Body of pancreas (tissue), 4 donors: Measurements from ENCODE around the gene KCNC1. TPM values are rescaled to one million over a fixed set of nuclear protein-coding genes. Genes with fewer than 3 reads are reported as not detected.

Source experiments
- ATAC-seq: fragments of 150-250 bp; one replicate; pipeline ENCODE4 v1.9.1; 2016
- DNase-seq, 4 donors: peaks; one replicate each; pipeline ENCODE4 v3.0.0-alpha.2; 2019
- H3K27ac ChIP-seq, 4 donors: fragments of 200-600 bp; sonication (generic); 1 replicate in 3 of 4; 2 replicates in 1 of 4; pipeline versions ENCODE4 v1.5.1 to v1.6.1; 2016 to 2019; ENCODE audit warnings: mild to moderate bottlenecking in 1 of 4, mixed read lengths in 1 of 4, moderate library complexity in 1 of 4
- H3K27me3 ChIP-seq, 2 donors: fragments of 200-600 bp; sonication (generic); one replicate each; pipeline ENCODE4 v1.6.0; 2016; ENCODE audit warnings: mild to moderate bottlenecking in 1 of 2
- H3K36me3 ChIP-seq, 2 donors: fragments of 200-600 bp; sonication (generic); replicated peaks in 1 of 2; 2 replicates each; pipeline ENCODE4 v1.5.1; 2016; ENCODE audit warnings: low read depth in 2 of 2; ENCODE audit not compliant: insufficient read depth in 1 of 2
- H3K4me1 ChIP-seq: fragments of 200-600 bp; sonication (generic); one replicate; pipeline ENCODE4 v1.6.0; 2016
- H3K4me3 ChIP-seq, 2 donors: fragments of 200-600 bp; sonication (generic); 1 replicate in 1 of 2; 2 replicates in 1 of 2; pipeline ENCODE4 v1.5.1; 2016 to 2019
- H3K9me3 ChIP-seq, 3 donors: fragments of 200-600 bp; sonication (generic); 1 replicate in 2 of 3; 2 replicates in 1 of 3; pipeline ENCODE4 v1.5.1; 2016
- CTCF ChIP-seq, 7 experiments: fragments of 450-650 bp in 4 of 7; fragments of 200-600 bp in 3 of 7; sonication (generic) in 3 of 7; IDR thresholded peaks; one replicate each; pipeline ENCODE4 v1.5.1; 2016 to 2019; ENCODE audit warnings: antibody characterized with exemption in 7 of 7
- POLR2A ChIP-seq, 3 donors: fragments of 450-650 bp; IDR thresholded peaks; one replicate each; pipeline ENCODE4 v1.6.1; 2016; ENCODE audit warnings: antibody characterized with exemption in 3 of 3, mild to moderate bottlenecking in 2 of 3
- WGBS, 2 donors: methylation state at CpG; one replicate each; pipeline ENCODE4 v1.1.5; 2017; 5-methylcytosine and 5-hydroxymethylcytosine counted together
- intact Hi-C: fragments of 100-400 bp; cut with DNase I; formaldehyde crosslinking; loops from one replicate; pipeline ENCODE4 v1.15.1; 2023
- total RNA-seq, 2 donors: library from RNA; depleted of rRNA; stranded (reverse); fragments of >200 nt; gene quantifications; one replicate each; pipeline ENCODE4 v1.1.0, GENCODE V29; 2016

KCNC1 gene
- total RNA-seq, 2 donors from 2014 or later: 0.26 TPM; not detected in 1

DNA sequence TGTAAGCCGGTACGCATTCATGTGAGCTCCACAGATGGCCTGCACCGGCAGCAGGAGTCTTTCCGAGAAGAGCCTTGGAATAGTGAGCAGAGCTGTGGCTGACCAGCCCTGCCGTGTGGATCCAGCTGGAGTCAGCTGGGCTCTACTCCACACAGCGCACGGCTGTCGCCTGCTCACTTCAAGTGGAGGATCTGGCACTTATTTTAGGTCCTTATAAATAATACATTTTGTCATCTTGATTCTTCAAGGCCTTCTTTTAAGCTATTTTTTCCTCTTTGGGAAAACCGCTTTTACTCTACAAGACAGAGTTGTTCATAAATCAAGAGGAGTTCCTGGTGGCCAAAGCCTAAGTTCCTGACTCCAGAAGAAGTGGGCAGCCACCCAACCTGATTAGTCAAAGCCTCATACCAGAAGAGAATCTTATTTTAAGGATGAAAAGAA, 93.8 kb downstream of the KCNC1 start:
- Histone ChIP-seq H3K36me3 (no peaks in the 10 kb centered on the region), H3K27me3 (no peaks in the 10 kb centered on the region), H3K4me1 (no peaks in the 10 kb centered on the region), H3K27ac (no peak overlapping the region), H3K4me3 (no peak overlapping the region), H3K9me3 (no peaks in the 10 kb centered on the region)
- TF ChIP-seq POLR2A (IDR thresholded peaks at IDR 0.05) (no peak), CTCF (IDR thresholded peaks at IDR 0.05) (no peak)
- no peak for ATAC-seq
- intact Hi-C loops: no loop called here
- WGBS, 2 donors: 80 to 84% methylated on average over 9 of the region's 9 CpGs
- peak in 3 of 4 donors; percentile 22 to 47 (median 26) for DNase-seq

DNA sequence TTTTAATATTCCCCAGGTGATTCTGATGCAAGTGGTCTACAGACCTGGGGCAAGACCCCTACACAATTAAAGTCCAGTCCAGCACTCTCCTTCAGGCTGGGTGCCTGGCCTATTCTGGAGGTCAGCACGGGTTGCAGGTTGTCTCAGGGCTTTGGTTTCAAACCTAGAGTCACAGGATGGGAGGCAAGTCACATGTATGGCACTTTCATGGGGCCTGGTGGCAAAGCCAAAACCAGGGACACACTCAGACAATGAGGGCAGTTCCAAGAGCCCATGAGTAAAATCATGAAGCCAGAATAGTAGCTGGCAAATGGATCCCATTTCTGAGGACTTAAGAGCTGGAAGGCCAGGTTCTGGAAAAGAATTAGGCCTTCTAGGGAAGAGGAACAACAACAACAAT, 96.6 kb downstream of the KCNC1 start:
- no peaks in the 10 kb centered on the region for H3K36me3 ChIP-seq
- H3K4me3 ChIP-seq: no peak overlapping the region
- TF ChIP-seq POLR2A (IDR thresholded peaks at IDR 0.05) (no peak), CTCF (IDR thresholded peaks at IDR 0.05) (no peak)
- WGBS, 2 donors: 93 to 100% methylated on average over 1 of the region's 1 CpG
- no peak overlapping the region for H3K27ac ChIP-seq
- intact Hi-C loops: no loop called here
- no peaks in the 10 kb centered on the region for H3K4me1 ChIP-seq
- DNase-seq (no peak), ATAC-seq (no peak)
- no peaks in the 10 kb centered on the region for H3K9me3 ChIP-seq
- no peaks in the 10 kb centered on the region for H3K27me3 ChIP-seq

GRCh38 chr11:17831883-17832282, 97.3 kb downstream of the KCNC1 start:
- no peak for ATAC-seq
- no peaks in the 10 kb centered on the region for H3K4me1 ChIP-seq
- no peak overlapping the region for H3K4me3 ChIP-seq
- 89 to 98% methylated on average over 3 of the region's 3 CpGs for WGBS, 2 donors
- no peaks in the 10 kb centered on the region for H3K9me3 ChIP-seq
- intact Hi-C loops: no loop called here
- H3K36me3 ChIP-seq: no peaks in the 10 kb centered on the region
- TF ChIP-seq CTCF (IDR thresholded peaks at IDR 0.05): no peak
- TF ChIP-seq POLR2A (IDR thresholded peaks at IDR 0.05): no peak
- H3K27ac ChIP-seq: no peak overlapping the region
- H3K27me3 ChIP-seq: no peaks in the 10 kb centered on the region
- DNase-seq: no peak

Other genes with a start within 250 kb of the KCNC1 start
- 10 to 100 TPM; 12.7 to 20.8 TPM for gene USH1C, start 190.4 kb upstream of the KCNC1 start, total RNA-seq
- gene OTOG, start 187.5 kb upstream of the KCNC1 start, total RNA-seq: not detected
- not detected for gene MYOD1, start 15.2 kb upstream of the KCNC1 start, total RNA-seq